ENCODE data around the gene AGAP3. TPM values are rescaled to one million over a fixed set of nuclear protein-coding genes. Genes with fewer than 3 reads are reported as not detected.

Gene AGAP3
- polyA plus RNA-seq, 3 donors: 6.4 to 133 (median 6.8) TPM

- intact Hi-C loops (cut with micrococcal nuclease): loop anchor here (2.0 kb wide), 4 partner anchors 23 to 53 kb away; partner anchors contain the start of genes AGAP3 (in 1 of the 2) and FASTK (in 1 of the 2)
- Mint-ChIP-seq H3K4me1 (peaks cover 41% of the 10 kb centered on the region), H3K4me3 (peak overlapping the region; percentile 93 to 98), H3K27ac (peak overlapping the region; percentile 82 to 93 (median 89)), H3K27me3 (ENCODE audit: low read depth in 3 of 3) (peaks cover 0 to 2% (median 1%) of the 10 kb centered on the region in 3 donors), H3K36me3 (peaks cover 15 to 23% of the 10 kb centered on the region in 2 donors), H3K9me3 (no peaks in the 10 kb centered on the region)
- H3K4me1 ChIP-seq (ENCODE audit: control insufficient read depth in 1 of 2, insufficient read depth in 2 of 2, low read length in 2 of 2): peaks cover 41 to 50% of the 10 kb centered on the region in 2 donors
- H3K27me3 ChIP-seq (ENCODE audit: control insufficient read depth in 2 of 2, insufficient read depth in 2 of 2, low read length in 2 of 2): no peaks in the 10 kb centered on the region
- peak overlapping the region; percentile 59 for H3K9ac ChIP-seq (ENCODE audit: insufficient read depth, low read length, poor library complexity, severe bottlenecking)
- H3K4me2 ChIP-seq (replicated peaks; ENCODE audit: extremely low read depth, low read length, poor library complexity, severe bottlenecking): peak overlapping the region; percentile 98
- no peak for TF ChIP-seq CTCF (IDR thresholded peaks at IDR 0.05)
- H3K9me3 ChIP-seq (replicated peaks in 1 of 2; ENCODE audit: control insufficient read depth in 1 of 2, insufficient read depth in 1 of 2, low read length in 2 of 2): no peaks in the 10 kb centered on the region
- WGBS (ENCODE audit: insufficient coverage): 3% methylated on average over 32 of the region's 46 CpGs
- H3K4me3 ChIP-seq (replicated peaks in 1 of 3; ENCODE audit: low read depth in 2 of 3, low read length in 3 of 3): peak overlapping the region; percentile 66 to 97 (median 94)
- peaks cover 4 to 13% of the 10 kb centered on the region in 2 donors for H3K36me3 ChIP-seq (replicated peaks in 1 of 2; ENCODE audit: control insufficient read depth in 1 of 2, insufficient read depth in 2 of 2, low read length in 2 of 2)
- DNase-seq: peak; percentile 97 to 99 (median 98)
- H3K79me2 ChIP-seq (ENCODE audit: insufficient read depth, low read length): peaks cover 38% of the 10 kb centered on the region
- H2AFZ ChIP-seq (ENCODE audit: insufficient read depth, low read depth, low read length, poor library complexity, severe bottlenecking): peak overlapping the region; percentile 87
- peaks cover 36% of the 10 kb centered on the region for H4K20me1 ChIP-seq (ENCODE audit: insufficient read depth, low read length)
- peak overlapping the region; percentile 82 to 89 for H3K27ac ChIP-seq (ENCODE audit: low read depth in 1 of 2, low read length in 2 of 2)
Observed at GRCh38 chr7:151057989-151058780, 28.1 kb upstream of the AGAP3 start.

GRCh38 chr7:151058781-151059366, 27.4 kb upstream of the AGAP3 start:
- peaks cover 38% of the 10 kb centered on the region for H3K79me2 ChIP-seq (ENCODE audit: insufficient read depth, low read length)
- H3K9me3 ChIP-seq (replicated peaks in 1 of 2; ENCODE audit: control insufficient read depth in 1 of 2, insufficient read depth in 1 of 2, low read length in 2 of 2): no peaks in the 10 kb centered on the region
- peaks cover 43% of the 10 kb centered on the region for H4K20me1 ChIP-seq (ENCODE audit: insufficient read depth, low read length)
- H3K27me3 ChIP-seq (ENCODE audit: control insufficient read depth in 2 of 2, insufficient read depth in 2 of 2, low read length in 2 of 2): no peaks in the 10 kb centered on the region
- Mint-ChIP-seq H3K27me3 (ENCODE audit: low read depth in 3 of 3) (peaks cover 0 to 2% (median 1%) of the 10 kb centered on the region in 3 donors), H3K27ac (peak overlapping the region; percentile 82 to 93 (median 89)), H3K9me3 (no peaks in the 10 kb centered on the region), H3K4me1 (peaks cover 36% of the 10 kb centered on the region), H3K4me3 (peak overlapping the region; percentile 93 to 98), H3K36me3 (peaks cover 16 to 27% of the 10 kb centered on the region in 2 donors)
- peak overlapping the region; percentile 66 to 97 (median 94) for H3K4me3 ChIP-seq (replicated peaks in 1 of 3; ENCODE audit: low read depth in 2 of 3, low read length in 3 of 3)
- peak overlapping the region; percentile 87 for H2AFZ ChIP-seq (ENCODE audit: insufficient read depth, low read depth, low read length, poor library complexity, severe bottlenecking)
- H3K4me2 ChIP-seq (replicated peaks; ENCODE audit: extremely low read depth, low read length, poor library complexity, severe bottlenecking): peak overlapping the region; percentile 98
- H3K4me1 ChIP-seq (ENCODE audit: control insufficient read depth in 1 of 2, insufficient read depth in 2 of 2, low read length in 2 of 2): peaks cover 35 to 43% of the 10 kb centered on the region in 2 donors
- H3K27ac ChIP-seq (ENCODE audit: low read depth in 1 of 2, low read length in 2 of 2): peak overlapping the region; percentile 82 to 89
- intact Hi-C loops (cut with micrococcal nuclease): loop anchor here (2.0 kb wide), 4 partner anchors 22 to 52 kb away; partner anchors contain the start of genes AGAP3 (in 1 of the 2) and FASTK (in 1 of the 2)
- no peak for TF ChIP-seq CTCF (IDR thresholded peaks at IDR 0.05)
- DNase-seq: peak in 1 of 3 donors; percentile 17
- H3K36me3 ChIP-seq (replicated peaks in 1 of 2; ENCODE audit: control insufficient read depth in 1 of 2, insufficient read depth in 2 of 2, low read length in 2 of 2): peaks cover 9 to 19% of the 10 kb centered on the region in 2 donors
- 4% methylated on average over 4 of the region's 18 CpGs for WGBS (ENCODE audit: insufficient coverage)
- peak overlapping the region; percentile 72 for H3K9ac ChIP-seq (ENCODE audit: insufficient read depth, low read length, poor library complexity, severe bottlenecking)

Data from CD14-positive monocyte (primary cell).